Thymus (tissue), 11 donors: ENCODE measurements around the gene ALKBH6. TPM values are rescaled to one million over a fixed set of nuclear protein-coding genes. Genes with fewer than 3 reads are reported as not detected.

Experiments
- DNase-seq, 9 donors: peaks; one replicate each; pipeline ENCODE4 v3.0.0-alpha.2; 2013; ENCODE audit warnings: low spot score in 9 of 9, low read depth in 6 of 9, missing footprints in 1 of 9
- H3K27ac ChIP-seq, 2 donors: one replicate each; pipeline ENCODE4 v1.5.1; 2013; ENCODE audit warnings: control low read depth in 1 of 2, low read depth in 1 of 2, low read length in 1 of 2, mild to moderate bottlenecking in 1 of 2, moderate library complexity in 1 of 2
- H3K27me3 ChIP-seq, 2 donors: one replicate each; pipeline ENCODE4 v1.5.1; 2013; ENCODE audit warnings: low read length in 1 of 2; ENCODE audit not compliant: control insufficient read depth in 2 of 2, insufficient read depth in 1 of 2
- H3K36me3 ChIP-seq, 2 donors: one replicate each; pipeline ENCODE4 v1.5.1; 2013; ENCODE audit warnings: low read length in 1 of 2, mild to moderate bottlenecking in 1 of 2, moderate library complexity in 1 of 2; ENCODE audit not compliant: control insufficient read depth in 2 of 2, insufficient read depth in 2 of 2
- H3K4me1 ChIP-seq, 2 donors: one replicate each; pipeline ENCODE4 v1.5.1; 2013; ENCODE audit warnings: low read length in 2 of 2; ENCODE audit not compliant: control insufficient read depth in 2 of 2, insufficient read depth in 2 of 2
- H3K4me3 ChIP-seq, 2 donors: one replicate each; pipeline ENCODE4 v1.5.1; 2013; ENCODE audit warnings: low read length in 2 of 2, control low read depth in 1 of 2, mild to moderate bottlenecking in 1 of 2
- H3K9me3 ChIP-seq, 2 donors: one replicate each; pipeline ENCODE4 v1.5.1; 2013; ENCODE audit warnings: low read length in 1 of 2, mild to moderate bottlenecking in 1 of 2; ENCODE audit not compliant: control insufficient read depth in 2 of 2, insufficient read depth in 1 of 2
- WGBS: extraction: QIAGEN DNeasy Blood & Tissue Kit; methylation state at CpG from one replicate; pipeline ENCODE4 v1.1.7; 2013; 5-methylcytosine and 5-hydroxymethylcytosine counted together
- polyA plus RNA-seq: library from polyadenylated mRNA; stranded (reverse); fragments of 200-250 nt; gene quantifications from one replicate; pipeline ENCODE4 v1.2.3, GENCODE V29; 2013
- total RNA-seq: library from RNA; stranded (reverse); fragments of 120-200 nt; gene quantifications from one replicate; pipeline ENCODE4 v1.2.4, GENCODE V29; 2013
- donor health status: healthy.

Gene ALKBH6
- total and polyA plus RNA-seq, 2 donors, result 14.1 to 33.9 TPM

GRCh38 chr19:36040495-36040894, 26.5 kb upstream of the ALKBH6 start:
- Histone ChIP-seq H3K36me3 (peaks cover 0 to 15% of the 10 kb centered on the region in 2 donors), H3K4me1 (peaks cover 2 to 9% of the 10 kb centered on the region in 2 donors), H3K27ac (no peak overlapping the region), H3K27me3 (no peaks in the 10 kb centered on the region), H3K4me3 (no peak overlapping the region), H3K9me3 (no peaks in the 10 kb centered on the region)
- WGBS, result 96% methylated on average over 6 of the region's 6 CpGs
- no peak for DNase-seq

- 7% methylated on average over 51 of the region's 51 CpGs for WGBS
- peak in 4 of 9 donors; percentile 35 to 72 (median 64) for DNase-seq
- peaks cover 9 to 27% of the 10 kb centered on the region in 2 donors for H3K4me1 ChIP-seq
- no peaks in the 10 kb centered on the region for H3K9me3 ChIP-seq
- peaks cover 0 to 6% of the 10 kb centered on the region in 2 donors for H3K36me3 ChIP-seq
- no peaks in the 10 kb centered on the region for H3K27me3 ChIP-seq
- no peak within 1 kb of the TSS for H3K27ac ChIP-seq
- peak within 1 kb of the TSS; percentile 62 to 65 for H3K4me3 ChIP-seq
These were observed 18.5 kb upstream of the ALKBH6 start, which contains the start of gene CLIP3 for GRCh38 chr19:36032251-36033104. Gene CLIP3 (minus strand): TSS chr19:36032873. CDS start chr19:36032357, 516 bp downstream.

GRCh38 chr19:36031308-36031707, 17.3 kb upstream of the ALKBH6 start:
- no peak overlapping the region for H3K4me3 ChIP-seq
- WGBS, result 95% methylated on average over 6 of the region's 6 CpGs
- peaks cover 9 to 25% of the 10 kb centered on the region in 2 donors for H3K4me1 ChIP-seq
- no peaks in the 10 kb centered on the region for H3K27me3 ChIP-seq
- H3K36me3 ChIP-seq, result peaks cover 0 to 17% of the 10 kb centered on the region in 2 donors
- no peak overlapping the region for H3K27ac ChIP-seq
- H3K9me3 ChIP-seq, result no peaks in the 10 kb centered on the region
- DNase-seq, result no peak

DNA sequence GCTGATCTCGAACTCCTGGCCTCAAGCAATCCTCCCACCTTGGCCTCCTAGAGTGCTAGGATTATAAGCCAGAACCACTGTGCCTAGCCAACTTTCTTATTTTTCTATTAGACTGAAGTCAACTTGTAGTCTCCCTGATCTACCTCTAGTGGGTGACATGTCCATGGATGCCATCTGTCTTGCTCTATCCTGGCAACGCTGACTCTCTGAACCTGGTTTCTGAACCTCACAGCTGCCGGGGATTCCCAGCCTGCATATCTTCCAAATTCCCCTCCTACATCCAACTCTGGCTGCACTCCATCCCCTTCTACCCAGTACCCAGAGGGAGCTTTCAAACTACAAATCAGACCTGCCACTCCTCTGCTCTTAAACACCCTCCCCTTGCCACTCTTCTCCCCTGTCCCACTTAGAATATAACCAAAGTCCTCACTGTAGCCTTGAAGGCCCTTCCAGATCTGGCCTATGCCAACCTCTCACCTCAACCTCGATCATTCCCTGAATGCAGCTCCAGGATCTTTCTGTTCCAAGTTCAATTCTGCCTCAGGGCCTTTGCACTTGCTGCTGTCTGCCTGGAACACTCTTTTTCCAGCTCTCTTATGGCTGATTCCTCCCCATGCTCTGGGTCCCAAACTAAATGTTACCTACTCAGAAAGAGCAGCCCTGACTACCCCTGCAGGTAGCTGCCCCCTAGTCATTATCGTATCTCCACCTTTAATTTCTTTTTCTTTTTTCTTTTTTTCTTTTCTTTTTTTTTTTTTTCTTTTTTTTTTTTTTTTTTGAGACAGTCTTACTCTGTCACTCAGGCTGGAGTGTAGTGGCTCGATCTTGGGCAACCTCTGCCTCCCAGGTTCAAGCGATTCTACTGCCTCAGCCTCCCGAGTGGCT, 16.5 kb upstream of the ALKBH6 start:
- no peak overlapping the region for H3K27ac ChIP-seq
- 95% methylated on average over 8 of the region's 8 CpGs for WGBS
- peaks cover 4 to 25% of the 10 kb centered on the region in 2 donors for H3K36me3 ChIP-seq
- peak in 1 of 9 donors; percentile 30 for DNase-seq
- H3K4me1 ChIP-seq, result peaks cover 7 to 18% of the 10 kb centered on the region in 2 donors
- H3K4me3 ChIP-seq, result no peak overlapping the region
- no peaks in the 10 kb centered on the region for H3K9me3 ChIP-seq
- no peaks in the 10 kb centered on the region for H3K27me3 ChIP-seq

DNA sequence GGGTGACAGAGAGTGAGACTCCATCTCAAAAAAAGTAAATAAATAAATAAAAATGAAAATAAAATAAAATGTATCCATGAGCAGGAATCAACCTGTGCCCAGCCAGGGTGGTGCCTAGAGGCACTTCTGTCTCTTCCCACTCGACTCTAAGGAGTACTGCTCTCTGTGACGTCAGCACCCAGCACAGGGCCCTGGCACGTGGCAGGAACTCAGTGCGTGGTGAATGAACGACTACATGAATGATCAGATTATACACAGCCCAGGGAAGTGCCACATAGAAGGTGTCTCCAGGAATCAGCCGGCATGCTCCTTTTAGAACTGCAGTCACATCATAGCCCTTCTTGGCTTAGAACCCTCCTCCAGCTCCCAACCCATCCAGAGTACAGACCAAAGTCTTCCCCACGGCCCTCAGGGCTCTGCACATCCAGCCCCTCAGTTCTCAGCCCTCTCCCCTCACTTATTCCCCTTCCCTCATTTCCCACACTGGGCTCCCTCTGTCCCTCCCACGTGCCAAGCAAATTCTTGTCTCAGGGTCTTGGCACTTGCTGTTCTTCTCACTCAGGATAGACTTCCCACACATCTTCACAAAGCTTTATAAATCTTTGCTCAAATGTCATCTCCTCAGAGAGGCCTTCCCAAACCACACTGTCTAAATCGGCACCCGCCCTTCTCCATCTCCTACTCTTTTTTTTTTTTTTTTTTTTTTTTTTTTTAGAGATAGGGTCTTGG, 14.5 kb upstream of the ALKBH6 start:
- WGBS, result 95% methylated on average over 10 of the region's 10 CpGs
- H3K27me3 ChIP-seq, result no peaks in the 10 kb centered on the region
- no peaks in the 10 kb centered on the region for H3K9me3 ChIP-seq
- H3K4me3 ChIP-seq, result no peak overlapping the region
- H3K36me3 ChIP-seq, result peaks cover 7 to 30% of the 10 kb centered on the region in 2 donors
- DNase-seq, result no peak
- peaks cover 7 to 12% of the 10 kb centered on the region in 2 donors for H3K4me1 ChIP-seq
- no peak overlapping the region for H3K27ac ChIP-seq

DNA sequence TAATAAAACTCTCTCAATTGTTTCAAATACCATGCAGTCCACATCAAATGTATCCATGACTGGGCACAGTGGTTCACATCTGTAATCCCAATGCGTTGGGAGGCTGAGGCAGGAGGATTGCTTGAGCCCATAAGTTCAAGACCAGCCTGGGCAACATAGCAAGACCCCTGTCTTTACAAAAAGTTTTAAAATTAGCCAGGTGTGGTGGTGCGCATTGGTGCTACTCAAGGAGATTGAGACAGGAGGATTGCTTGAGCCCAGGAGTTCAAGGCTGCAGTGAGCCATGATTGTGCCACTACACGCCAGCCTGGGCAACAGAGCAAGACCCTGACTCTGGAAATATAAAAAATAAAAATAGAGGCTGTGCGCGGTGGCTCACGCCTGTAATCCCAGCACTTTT, 13.7 kb upstream of the ALKBH6 start:
- no peak overlapping the region for H3K27ac ChIP-seq
- H3K27me3 ChIP-seq, result no peaks in the 10 kb centered on the region
- 97% methylated on average over 6 of the region's 6 CpGs for WGBS
- H3K9me3 ChIP-seq, result no peaks in the 10 kb centered on the region
- H3K36me3 ChIP-seq, result peaks cover 10 to 34% of the 10 kb centered on the region in 2 donors
- H3K4me3 ChIP-seq, result no peak overlapping the region
- no peak for DNase-seq
- peaks cover 4 to 6% of the 10 kb centered on the region in 2 donors for H3K4me1 ChIP-seq

DNA sequence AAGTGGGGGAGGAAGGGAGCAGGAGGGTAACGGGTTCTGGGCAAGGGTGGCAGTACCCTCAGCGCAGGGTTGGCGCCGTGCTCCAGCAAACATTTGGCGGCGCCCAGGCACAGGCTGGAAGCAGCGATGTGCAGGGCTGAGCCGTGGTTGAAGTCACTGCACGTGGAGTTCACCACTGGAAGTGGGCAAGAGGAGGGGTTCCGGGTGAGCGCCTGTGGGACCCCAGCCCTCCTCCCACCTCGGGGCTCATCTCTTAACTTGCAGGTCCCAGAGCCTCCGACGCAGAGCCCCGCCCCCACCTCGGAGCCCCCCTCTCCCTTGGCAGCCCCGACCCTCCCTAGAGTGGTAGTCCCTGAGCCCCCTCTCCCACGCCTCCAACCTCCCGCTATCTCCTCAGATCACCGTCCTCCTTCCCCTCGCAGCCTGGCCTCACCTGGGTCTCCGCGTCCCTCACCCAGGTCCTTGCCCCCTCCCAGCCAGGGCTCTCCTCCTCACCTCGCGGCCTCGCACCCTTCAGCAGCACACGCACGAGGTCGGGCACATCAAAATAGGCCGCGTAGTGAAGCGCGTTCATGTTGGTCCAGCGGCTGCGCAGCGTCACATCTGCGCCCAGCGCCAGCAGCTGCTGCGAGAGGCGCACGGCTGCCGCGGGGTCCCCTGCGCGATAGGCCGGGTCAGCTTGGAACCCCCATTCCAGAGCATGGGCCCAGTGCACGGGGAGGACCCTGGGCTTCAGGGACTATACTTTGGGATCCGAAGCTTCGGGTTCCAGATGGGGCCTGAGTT, 12.3 kb upstream of the ALKBH6 start:
- H3K27ac ChIP-seq, result no peak overlapping the region
- WGBS, result 95% methylated on average over 49 of the region's 49 CpGs
- H3K36me3 ChIP-seq, result peaks cover 18 to 41% of the 10 kb centered on the region in 2 donors
- H3K27me3 ChIP-seq, result no peaks in the 10 kb centered on the region
- no peaks in the 10 kb centered on the region for H3K4me1 ChIP-seq
- no peak for DNase-seq
- H3K4me3 ChIP-seq, result no peak overlapping the region
- H3K9me3 ChIP-seq, result no peaks in the 10 kb centered on the region

DNA sequence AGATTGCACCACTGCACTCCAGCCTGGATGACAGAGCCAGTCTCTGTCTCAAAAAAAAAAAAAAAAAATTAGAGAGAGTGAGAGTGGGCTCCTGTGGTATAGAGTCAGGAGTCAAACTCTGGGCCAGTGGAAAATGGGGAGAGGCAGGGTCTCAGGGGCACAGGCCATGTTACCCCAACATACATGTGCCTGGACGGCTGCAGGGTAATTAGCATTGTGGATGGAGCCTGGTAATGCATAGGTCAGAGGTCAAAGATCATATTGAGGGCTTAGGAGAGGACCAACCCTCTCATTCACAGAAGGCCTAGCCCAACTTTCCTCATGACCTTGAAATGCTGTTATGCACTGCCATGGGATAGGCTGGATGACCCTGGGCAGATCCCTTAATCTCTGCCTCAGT, 11.5 kb upstream of the ALKBH6 start:
- H3K4me3 ChIP-seq, result no peak overlapping the region
- no peak for DNase-seq
- no peaks in the 10 kb centered on the region for H3K4me1 ChIP-seq
- no peaks in the 10 kb centered on the region for H3K9me3 ChIP-seq
- H3K36me3 ChIP-seq, result peaks cover 18 to 44% of the 10 kb centered on the region in 2 donors
- H3K27me3 ChIP-seq, result no peaks in the 10 kb centered on the region
- no peak overlapping the region for H3K27ac ChIP-seq
- 96% methylated on average over 1 of the region's 1 CpG for WGBS
